ENCODE measurements around the gene C1orf167.

Gene C1orf167

GRCh38 chr1:11837767-11838348, 75.9 kb downstream of the C1orf167 start:
- Histone ChIP-seq H3K27ac (ENCODE audit: low read depth, low read length, poor library complexity, severe bottlenecking) (no peak overlapping the region), H3K27me3 (ENCODE audit: insufficient read depth, low read length) (no peaks in the 10 kb centered on the region), H3F3A (ENCODE audit: insufficient read depth, low read length) (no peaks in the 10 kb centered on the region), H3K4me1 (ENCODE audit: insufficient read depth, low read length, severe bottlenecking) (peaks cover 20% of the 10 kb centered on the region), H3K79me2 (ENCODE audit: insufficient read depth, low read length) (no peaks in the 10 kb centered on the region), H3K9ac (ENCODE audit: low read length) (no peak overlapping the region), H3K4me2 (ENCODE audit: low read length) (no peak overlapping the region), H3K4me3 (ENCODE audit: low read depth, low read length, poor library complexity, severe bottlenecking) (no peak overlapping the region), H3K9me2 (ENCODE audit: low read depth, low read length) (no peaks in the 10 kb centered on the region), H2AFZ (ENCODE audit: low read length) (no peak overlapping the region), H3K9me3 (ENCODE audit: low read length) (no peaks in the 10 kb centered on the region), H4K20me1 (ENCODE audit: insufficient read depth, low read length) (no peaks in the 10 kb centered on the region), H3K36me3 (ENCODE audit: insufficient read depth, low read length) (peaks cover 83% of the 10 kb centered on the region)
- no peak for TF ChIP-seq EZH2 (IDR thresholded peaks at IDR 0.05; ENCODE audit: borderline replicate concordance, low read length)

- peaks cover 76% of the 10 kb centered on the region for H3K36me3 ChIP-seq (ENCODE audit: insufficient read depth, low read length)
- peaks cover 22% of the 10 kb centered on the region for H3K4me1 ChIP-seq (ENCODE audit: insufficient read depth, low read length, severe bottlenecking)
- H3K4me2 ChIP-seq (ENCODE audit: low read length), result no peak overlapping the region
- H3F3A ChIP-seq (ENCODE audit: insufficient read depth, low read length), result no peaks in the 10 kb centered on the region
- no peaks in the 10 kb centered on the region for H3K9me2 ChIP-seq (ENCODE audit: low read depth, low read length)
- no peak overlapping the region for H3K27ac ChIP-seq (ENCODE audit: low read depth, low read length, poor library complexity, severe bottlenecking)
- TF ChIP-seq CTCF (IDR thresholded peaks at IDR 0.05; ENCODE audit: low read length), result peak; percentile 97
- no peak for TF ChIP-seq EZH2 (IDR thresholded peaks at IDR 0.05; ENCODE audit: borderline replicate concordance, low read length)
- H3K4me3 ChIP-seq (ENCODE audit: low read depth, low read length, poor library complexity, severe bottlenecking), result no peak overlapping the region
- no peaks in the 10 kb centered on the region for H3K79me2 ChIP-seq (ENCODE audit: insufficient read depth, low read length)
- H3K9me3 ChIP-seq (ENCODE audit: low read length), result no peaks in the 10 kb centered on the region
- no peak overlapping the region for H3K9ac ChIP-seq (ENCODE audit: low read length)
- H3K27me3 ChIP-seq (ENCODE audit: insufficient read depth, low read length), result no peaks in the 10 kb centered on the region
- H2AFZ ChIP-seq (ENCODE audit: low read length), result no peak overlapping the region
- no peaks in the 10 kb centered on the region for H4K20me1 ChIP-seq (ENCODE audit: insufficient read depth, low read length)
Observed at GRCh38 chr1:11838349-11839272, 76.6 kb downstream of the C1orf167 start.
